Measurements from ENCODE around the gene HSF4. TPM values are rescaled to one million over a fixed set of nuclear protein-coding genes. Genes with fewer than 3 reads are reported as not detected.

Gene HSF4
- total RNA-seq, 1 experiment from 2014 or later, result 39.4 TPM

GRCh38 chr16:67165121-67166078 lies 855 bp downstream of the HSF4 start:
- ChIA-PET CTCF (interaction anchor here (0.6 kb wide), 2 partner anchors 81 to 222 kb away, joined by 3 to 8 read pairs; no protein-coding TSS in a partner anchor), POLR2A (no interaction called here)
- Histone ChIP-seq H3K36me3 (ENCODE audit: control insufficient read depth, insufficient read depth, low read length) (no peaks in the 10 kb centered on the region), H3K4me3 (ENCODE audit: low read depth, low read length) (no peak overlapping the region), H3K4me1 (peaks cover 14% of the 10 kb centered on the region), H3K27me3 (replicated peaks; ENCODE audit: control insufficient read depth, insufficient read depth, low read length) (no peaks in the 10 kb centered on the region), H3K9me3 (no peaks in the 10 kb centered on the region)
- intact Hi-C loops (cut with micrococcal nuclease; ENCODE audit: unreplicated experiment), result no loop called here
- H3K4me3 Mint-ChIP-seq (ENCODE audit: unreplicated experiment), result no peak overlapping the region
- peaks cover 7% of the 10 kb centered on the region for H3K4me1 Mint-ChIP-seq (ENCODE audit: low read depth, unreplicated experiment)
- H3K27me3 Mint-ChIP-seq (ENCODE audit: insufficient read depth, unreplicated experiment), result no peaks in the 10 kb centered on the region
- TF ChIP-seq CTCF (IDR thresholded peaks at IDR 0.05; ENCODE audit: insufficient read depth in 1 of 2, low read depth in 1 of 2, low read length in 1 of 2, severe bottlenecking in 1 of 2, unreplicated experiment in 1 of 2), result no peak
- no peak for DNase-seq
- H3K9me3 Mint-ChIP-seq (ENCODE audit: unreplicated experiment), result no peaks in the 10 kb centered on the region
- peaks cover 13% of the 10 kb centered on the region for H3K36me3 Mint-ChIP-seq (ENCODE audit: insufficient read depth, unreplicated experiment)
- no peak overlapping the region for H3K27ac Mint-ChIP-seq (ENCODE audit: unreplicated experiment)
- BruUV-seq (replicated peaks), result no TSS peak

GRCh38 chr16:67166110-67166547 lies 1.6 kb downstream of the HSF4 start:
- no peaks in the 10 kb centered on the region for H3K36me3 ChIP-seq (ENCODE audit: control insufficient read depth, insufficient read depth, low read length)
- H3K4me3 Mint-ChIP-seq (ENCODE audit: unreplicated experiment), result no peak overlapping the region
- no peak for DNase-seq
- peaks cover 12% of the 10 kb centered on the region for H3K4me1 Mint-ChIP-seq (ENCODE audit: low read depth, unreplicated experiment)
- H3K36me3 Mint-ChIP-seq (ENCODE audit: insufficient read depth, unreplicated experiment), result peaks cover 11% of the 10 kb centered on the region
- no peak overlapping the region for H3K4me3 ChIP-seq (ENCODE audit: low read depth, low read length)
- no peak overlapping the region for H3K27ac Mint-ChIP-seq (ENCODE audit: unreplicated experiment)
- no peaks in the 10 kb centered on the region for H3K27me3 ChIP-seq (replicated peaks; ENCODE audit: control insufficient read depth, insufficient read depth, low read length)
- intact Hi-C loops (cut with micrococcal nuclease; ENCODE audit: unreplicated experiment), result no loop called here
- ChIA-PET POLR2A (no interaction called here), CTCF (no interaction called here)
- H3K27me3 Mint-ChIP-seq (ENCODE audit: insufficient read depth, unreplicated experiment), result no peaks in the 10 kb centered on the region
- BruUV-seq (replicated peaks), result no TSS peak
- peaks cover 19% of the 10 kb centered on the region for H3K4me1 ChIP-seq
- no peaks in the 10 kb centered on the region for H3K9me3 ChIP-seq
- TF ChIP-seq CTCF (IDR thresholded peaks at IDR 0.05; ENCODE audit: insufficient read depth in 1 of 2, low read depth in 1 of 2, low read length in 1 of 2, severe bottlenecking in 1 of 2, unreplicated experiment in 1 of 2), result no peak
- H3K9me3 Mint-ChIP-seq (ENCODE audit: unreplicated experiment), result no peaks in the 10 kb centered on the region

- H3K36me3 ChIP-seq (ENCODE audit: control insufficient read depth, insufficient read depth, low read length), result no peaks in the 10 kb centered on the region
- no TSS peak for BruUV-seq (replicated peaks)
- TF ChIP-seq CTCF (IDR thresholded peaks at IDR 0.05; ENCODE audit: insufficient read depth in 1 of 2, low read depth in 1 of 2, low read length in 1 of 2, severe bottlenecking in 1 of 2, unreplicated experiment in 1 of 2), result no peak
- peaks cover 24% of the 10 kb centered on the region for H3K4me1 ChIP-seq
- intact Hi-C loops (cut with micrococcal nuclease; ENCODE audit: unreplicated experiment), result no loop called here
- Mint-ChIP-seq H3K9me3 (ENCODE audit: unreplicated experiment) (no peaks in the 10 kb centered on the region), H3K4me1 (ENCODE audit: low read depth, unreplicated experiment) (peaks cover 17% of the 10 kb centered on the region), H3K27ac (ENCODE audit: unreplicated experiment) (no peak overlapping the region), H3K27me3 (ENCODE audit: insufficient read depth, unreplicated experiment) (no peaks in the 10 kb centered on the region), H3K4me3 (ENCODE audit: unreplicated experiment) (no peak overlapping the region), H3K36me3 (ENCODE audit: insufficient read depth, unreplicated experiment) (peaks cover 14% of the 10 kb centered on the region)
- no peak overlapping the region for H3K4me3 ChIP-seq (ENCODE audit: low read depth, low read length)
- ChIA-PET CTCF (no interaction called here), POLR2A (no interaction called here)
- H3K27me3 ChIP-seq (replicated peaks; ENCODE audit: control insufficient read depth, insufficient read depth, low read length), result no peaks in the 10 kb centered on the region
- no peaks in the 10 kb centered on the region for H3K9me3 ChIP-seq
- DNase-seq, result no peak
These were observed 2.1 kb downstream of the HSF4 start for GRCh38 chr16:67166598-67167168.
